OCI-LY1 (cell line): ENCODE measurements around the gene KRTAP10-2.

Experiments used
- H2AFZ ChIP-seq: fragments of 200-600 bp; sonication (generic), shearing (Covaris generic); 2 replicates; pipeline ENCODE4 v1.6.0; 2014; ENCODE audit warnings: antibody characterized with exemption, mild to moderate bottlenecking, low read length
- H3F3A ChIP-seq: fragments of 200-600 bp; sonication (generic), shearing (Covaris generic); 2 replicates; pipeline ENCODE4 v1.6.0; 2014; ENCODE audit warnings: mild to moderate bottlenecking, antibody characterized with exemption, low read length, moderate library complexity; ENCODE audit not compliant: insufficient read depth
- H3K27ac ChIP-seq: fragments of 200-600 bp; sonication (generic); 2 replicates; pipeline ENCODE4 v1.5.1; 2014; ENCODE audit warnings: low read length, mixed run types, mild to moderate bottlenecking, low read depth; ENCODE audit not compliant: poor library complexity, severe bottlenecking
- H3K27me3 ChIP-seq: fragments of 200-600 bp; sonication (generic); 2 replicates; pipeline ENCODE4 v1.6.0; 2014; ENCODE audit warnings: antibody characterized with exemption, mild to moderate bottlenecking, low read length, moderate library complexity; ENCODE audit not compliant: insufficient read depth
- H3K36me3 ChIP-seq: fragments of 200-600 bp; sonication (generic); 2 replicates; pipeline ENCODE4 v1.6.1; 2014; ENCODE audit warnings: mild to moderate bottlenecking, antibody characterized with exemption, low read length, moderate library complexity, mixed read lengths; ENCODE audit not compliant: insufficient read depth
- H3K4me1 ChIP-seq: fragments of 200-600 bp; sonication (generic); 2 replicates; pipeline ENCODE4 v1.5.1; 2014; ENCODE audit warnings: mild to moderate bottlenecking, low read length, moderate library complexity; ENCODE audit not compliant: insufficient read depth, severe bottlenecking
- H3K4me2 ChIP-seq: fragments of 200-600 bp; sonication (generic), shearing (Covaris generic); 2 replicates; pipeline ENCODE4 v1.6.1; 2014; ENCODE audit warnings: low read length
- H3K4me3 ChIP-seq: fragments of 200-600 bp; sonication (generic); 2 replicates; pipeline ENCODE4 v1.5.1; 2014; ENCODE audit warnings: low read length, low read depth, mild to moderate bottlenecking, mixed read lengths; ENCODE audit not compliant: poor library complexity, severe bottlenecking
- H3K79me2 ChIP-seq: fragments of 200-600 bp; shearing (Covaris generic); 2 replicates; pipeline ENCODE4 v1.6.1; 2016; ENCODE audit warnings: mixed run types, low read length, mixed read lengths; ENCODE audit not compliant: insufficient read depth
- H3K9ac ChIP-seq: fragments of 200-600 bp; sonication (generic), shearing (Covaris generic); 2 replicates; pipeline ENCODE4 v1.6.1; 2014; ENCODE audit warnings: mild to moderate bottlenecking, low read length, mixed read lengths
- H3K9me2 ChIP-seq: fragments of 200-600 bp; sonication (generic), shearing (Covaris generic); 2 replicates; pipeline ENCODE4 v1.6.1; 2014; ENCODE audit warnings: low read depth, mild to moderate bottlenecking, low read length, mixed read lengths
- H3K9me3 ChIP-seq: fragments of 200-600 bp; shearing (Covaris generic); 2 replicates; pipeline ENCODE4 v1.6.1; 2014; ENCODE audit warnings: low read length, mixed read lengths
- H4K20me1 ChIP-seq: fragments of 200-600 bp; sonication (generic), shearing (Covaris generic); 2 replicates; pipeline ENCODE4 v1.6.0; 2016; ENCODE audit warnings: mild to moderate bottlenecking, low read length; ENCODE audit not compliant: insufficient read depth
- CTCF ChIP-seq: fragments of 200-600 bp; sonication (generic), shearing (Covaris generic); IDR thresholded peaks from 2 replicates; pipeline ENCODE4 v1.5.1; 2017; ENCODE audit warnings: mild to moderate bottlenecking, antibody characterized with exemption, low read length, moderate library complexity, mixed read lengths
- EZH2 ChIP-seq: fragments of 200-600 bp; sonication (generic), shearing (Covaris generic); IDR thresholded peaks from 2 replicates; pipeline ENCODE4 v1.8.0; 2017; ENCODE audit warnings: borderline replicate concordance, mixed run types, mild to moderate bottlenecking, antibody characterized with exemption, low read length, moderate library complexity, mixed read lengths

Gene KRTAP10-2

GRCh38 chr21:44516828-44517174, 34.5 kb downstream of the KRTAP10-2 start:
- H3K4me2 ChIP-seq, result no peak overlapping the region
- H3K9ac ChIP-seq, result no peak overlapping the region
- no peaks in the 10 kb centered on the region for H3K9me3 ChIP-seq
- no peaks in the 10 kb centered on the region for H3K9me2 ChIP-seq
- TF ChIP-seq EZH2, result no peak
- TF ChIP-seq CTCF, result no peak
- H4K20me1 ChIP-seq, result no peaks in the 10 kb centered on the region
- H3K4me3 ChIP-seq, result no peak overlapping the region
- H3K79me2 ChIP-seq, result no peaks in the 10 kb centered on the region
- H3K27ac ChIP-seq, result no peak overlapping the region
- no peaks in the 10 kb centered on the region for H3K36me3 ChIP-seq
- H3K27me3 ChIP-seq, result no peaks in the 10 kb centered on the region
- H3F3A ChIP-seq, result no peaks in the 10 kb centered on the region
- H2AFZ ChIP-seq, result no peak overlapping the region
- H3K4me1 ChIP-seq, result no peaks in the 10 kb centered on the region

GRCh38 chr21:44516342-44516741, 35.0 kb downstream of the KRTAP10-2 start:
- Histone ChIP-seq H3K36me3 (no peaks in the 10 kb centered on the region), H3K27me3 (no peaks in the 10 kb centered on the region), H3K4me3 (no peak overlapping the region), H3F3A (no peaks in the 10 kb centered on the region), H3K27ac (no peak overlapping the region), H3K79me2 (no peaks in the 10 kb centered on the region), H3K9me3 (no peaks in the 10 kb centered on the region), H3K4me1 (no peaks in the 10 kb centered on the region), H2AFZ (no peak overlapping the region), H3K4me2 (no peak overlapping the region), H3K9me2 (no peaks in the 10 kb centered on the region), H4K20me1 (no peaks in the 10 kb centered on the region), H3K9ac (no peak overlapping the region)
- TF ChIP-seq CTCF (no peak), EZH2 (no peak)

GRCh38 chr21:44515359-44516165, 35.7 kb downstream of the KRTAP10-2 start:
- TF ChIP-seq EZH2, result no peak
- TF ChIP-seq CTCF, result no peak
- H3K9ac ChIP-seq, result no peak overlapping the region
- H3K36me3 ChIP-seq, result no peaks in the 10 kb centered on the region
- H3K4me3 ChIP-seq, result no peak overlapping the region
- H3K4me2 ChIP-seq, result no peak overlapping the region
- no peaks in the 10 kb centered on the region for H3F3A ChIP-seq
- no peaks in the 10 kb centered on the region for H3K9me3 ChIP-seq
- H3K4me1 ChIP-seq, result no peaks in the 10 kb centered on the region
- no peak overlapping the region for H3K27ac ChIP-seq
- no peaks in the 10 kb centered on the region for H3K9me2 ChIP-seq
- no peak overlapping the region for H2AFZ ChIP-seq
- H3K79me2 ChIP-seq, result no peaks in the 10 kb centered on the region
- no peaks in the 10 kb centered on the region for H4K20me1 ChIP-seq
- no peaks in the 10 kb centered on the region; the same call in 1 of the 2 replicates for H3K27me3 ChIP-seq
